H1 (cell line): Measurements from ENCODE around the gene TIFAB. TPM values are rescaled to one million over a fixed set of nuclear protein-coding genes. Genes with fewer than 3 reads are reported as not detected.

Experiments
- CTCF ChIA-PET: fragments of 300-600 bp; sonication (Branson Sonifier 250); formaldehyde crosslinking; loops from one replicate; lab custom pipeline; 2021; ENCODE audit not compliant: partially characterized antibody; lab: Charles Lee
- POLR2A ChIA-PET: fragments of 300-600 bp; sonication (Branson Sonifier 250); formaldehyde crosslinking; loops from one replicate; lab custom pipeline; 2021; ENCODE audit warnings: inconsistent platforms; ENCODE audit not compliant: partially characterized antibody; lab: Charles Lee
- DNase-seq, 2 experiments: peaks; one replicate each; pipeline versions ENCODE4 v3.0.0 to v3.0.0-alpha.2; 2010 to 2022; ENCODE audit warnings: low spot score in 2 of 2, low read depth in 1 of 2, mixed read lengths in 1 of 2
- FAIRE-seq: peaks from 2 replicates; lab custom pipeline; 2011; peaks lifted over from hg19 to GRCh38; lab: Jason Lieb, UNC
- H2AFZ ChIP-seq: 2 replicates; pipeline ENCODE4 v1.8.1; 2012; ENCODE audit warnings: low read length, inconsistent platforms
- H2AK5ac ChIP-seq: 2 replicates; pipeline ENCODE4 v1.6.1; 2013; ENCODE audit warnings: low read depth, low read length
- H2BK120ac ChIP-seq: replicated peaks from 2 replicates; pipeline ENCODE3; 2013; ENCODE audit warnings: low read depth, low read length, inconsistent platforms
- H2BK12ac ChIP-seq: 2 replicates; pipeline ENCODE4 v1.6.1; 2013; ENCODE audit warnings: low read depth, low read length
- H2BK15ac ChIP-seq: 2 replicates; pipeline ENCODE4 v1.6.1; 2013; ENCODE audit warnings: low read length
- H2BK20ac ChIP-seq: 2 replicates; pipeline ENCODE4 v1.6.1; 2013; ENCODE audit warnings: low read length
- H2BK5ac ChIP-seq: 2 replicates; pipeline ENCODE4 v1.6.1; 2013; ENCODE audit warnings: low read depth, low read length
- H3K14ac ChIP-seq: 2 replicates; pipeline ENCODE4 v1.6.1; 2013; ENCODE audit warnings: inconsistent platforms; ENCODE audit not compliant: insufficient read length
- H3K18ac ChIP-seq: 2 replicates; pipeline ENCODE4 v1.6.1; 2013; ENCODE audit warnings: low read length; ENCODE audit errors: extremely low read depth
- H3K23ac ChIP-seq: 2 replicates; pipeline ENCODE4 v1.6.1; 2013; ENCODE audit warnings: inconsistent platforms; ENCODE audit not compliant: insufficient read length
- H3K23me2 ChIP-seq: 2 replicates; pipeline ENCODE4 v1.6.1; 2013; ENCODE audit warnings: low read depth, low read length
- H3K27ac ChIP-seq: 2 replicates; pipeline ENCODE4 v1.6.1; 2011; ENCODE audit warnings: low read depth, low read length, inconsistent platforms
- H3K27me3 ChIP-seq, 4 experiments: replicated peaks in 1 of 4; 1 replicate in 1 of 4; 2 replicates in 3 of 4; pipeline versions ENCODE4 v1.6.1 to v1.8.1; 2011 to 2013; ENCODE audit warnings: low read length in 3 of 4, mild to moderate bottlenecking in 3 of 4, inconsistent platforms in 2 of 4, mixed read lengths in 2 of 4, moderate library complexity in 1 of 4; ENCODE audit not compliant: control insufficient read depth in 3 of 4, insufficient read depth in 3 of 4; ENCODE audit errors: extremely low read depth in 1 of 4
- H3K36me3 ChIP-seq, 4 experiments: 2 replicates each; pipeline versions ENCODE4 v1.6.1 to v1.8.1; 2011 to 2013; ENCODE audit warnings: mild to moderate bottlenecking in 4 of 4, low read length in 3 of 4, moderate library complexity in 2 of 4, control low read depth in 1 of 4, inconsistent platforms in 1 of 4; ENCODE audit not compliant: insufficient read depth in 4 of 4, control insufficient read depth in 2 of 4
- H3K4ac ChIP-seq: replicated peaks from 2 replicates; pipeline ENCODE3; 2013; ENCODE audit warnings: low read length, low read depth, mixed read lengths, inconsistent platforms; ENCODE audit not compliant: insufficient read length
- H3K4me1 ChIP-seq, 4 experiments: replicated peaks in 1 of 4; 1 replicate in 1 of 4; 2 replicates in 3 of 4; pipeline versions ENCODE4 v1.6.1 to v1.8.1; 2011 to 2013; ENCODE audit warnings: low read length in 3 of 4, inconsistent platforms in 2 of 4, mixed read lengths in 1 of 4; ENCODE audit not compliant: insufficient read depth in 4 of 4, control insufficient read depth in 3 of 4
- H3K4me2 ChIP-seq, 2 experiments: 2 replicates each; pipeline versions ENCODE4 v1.6.1 to v1.8.1; 2011 to 2013; ENCODE audit warnings: low read depth in 2 of 2, low read length in 2 of 2, control low read depth in 1 of 2, inconsistent platforms in 1 of 2, mild to moderate bottlenecking in 1 of 2; ENCODE audit not compliant: insufficient read depth in 1 of 2
- H3K4me3 ChIP-seq, 4 experiments: fragments of 200-600, 300-600 bp in 1 of 4; sonication (generic), shearing (Covaris generic), sonication (Bioruptor Twin) in 1 of 4; 2 replicates each; pipeline versions ENCODE4 v1.5.1 to v1.8.1; 2011 to 2016; ENCODE audit warnings: low read length in 4 of 4, low read depth in 3 of 4, control low read depth in 2 of 4, inconsistent platforms in 2 of 4, mild to moderate bottlenecking in 2 of 4, mixed read lengths in 1 of 4, moderate library complexity in 1 of 4; ENCODE audit not compliant: insufficient read depth in 2 of 4; ENCODE audit errors: extremely low read depth in 1 of 4
- H3K56ac ChIP-seq: replicated peaks from 2 replicates; pipeline ENCODE3; 2013; ENCODE audit warnings: low read depth, mild to moderate bottlenecking, mixed read lengths, low read length, inconsistent platforms; ENCODE audit not compliant: insufficient read length
- H3K79me1 ChIP-seq: 2 replicates; pipeline ENCODE4 v1.6.1; 2013; ENCODE audit warnings: low read depth, low read length, control low read depth
- H3K79me2 ChIP-seq, 2 experiments: 2 replicates each; pipeline versions ENCODE4 v1.6.1 to v1.8.1; 2012 to 2013; ENCODE audit warnings: low read length in 2 of 2, mild to moderate bottlenecking in 2 of 2, inconsistent platforms in 1 of 2; ENCODE audit not compliant: insufficient read depth in 2 of 2, control insufficient read depth in 1 of 2
- H3K9ac ChIP-seq, 4 experiments: replicated peaks in 1 of 4; 1 replicate in 1 of 4; 2 replicates in 3 of 4; pipeline versions ENCODE4 v1.6.1 to v1.8.1; 2011 to 2013; ENCODE audit warnings: low read depth in 3 of 4, low read length in 3 of 4, control low read depth in 2 of 4, mild to moderate bottlenecking in 2 of 4, moderate library complexity in 2 of 4, inconsistent platforms in 1 of 4; ENCODE audit errors: extremely low read depth in 1 of 4
- H3K9me3 ChIP-seq, 2 experiments: 2 replicates each; pipeline versions ENCODE4 v1.6.1 to v1.8.1; 2012 to 2013; ENCODE audit warnings: mild to moderate bottlenecking in 2 of 2, moderate library complexity in 2 of 2, control low read depth in 1 of 2, inconsistent platforms in 1 of 2, low read depth in 1 of 2, low read length in 1 of 2, mixed read lengths in 1 of 2; ENCODE audit not compliant: insufficient read depth in 2 of 2
- H4K20me1 ChIP-seq, 2 experiments: replicated peaks in 1 of 2; 2 replicates each; pipeline versions ENCODE3 to v1.8.1; 2011 to 2013; ENCODE audit warnings: inconsistent platforms in 2 of 2, low read length in 2 of 2, mild to moderate bottlenecking in 1 of 2; ENCODE audit not compliant: insufficient read depth in 2 of 2, control insufficient read depth in 1 of 2
- H4K5ac ChIP-seq: 2 replicates; pipeline ENCODE4 v1.6.1; 2013; ENCODE audit warnings: low read length, low read depth, mixed read lengths, inconsistent platforms; ENCODE audit not compliant: insufficient read length
- H4K8ac ChIP-seq: 2 replicates; pipeline ENCODE4 v1.8.0; 2013; ENCODE audit warnings: mild to moderate bottlenecking, moderate library complexity, low read length, inconsistent platforms; ENCODE audit not compliant: insufficient read depth; ENCODE audit errors: extremely low read depth
- H4K91ac ChIP-seq: replicated peaks from 2 replicates; pipeline ENCODE3; 2013; ENCODE audit warnings: low read length, mixed read lengths, inconsistent platforms; ENCODE audit not compliant: insufficient read length
- BCL11A ChIP-seq, 2 experiments: IDR thresholded peaks; one replicate each; pipeline ENCODE4 v1.6.1; 2011; ENCODE audit warnings: low read depth in 2 of 2, low read length in 2 of 2, mild to moderate bottlenecking in 2 of 2
- CBX5 ChIP-seq: fragments of 300-800, 300-1000 bp; sonication (generic); IDR thresholded peaks from 2 replicates; pipeline ENCODE4 v1.7.1; 2016; ENCODE audit warnings: antibody characterized with exemption, low read length, low read depth
- EGR1 ChIP-seq: IDR thresholded peaks from 2 replicates; pipeline ENCODE4 v1.6.1; 2011; ENCODE audit warnings: low read depth, low read length, borderline replicate concordance
- GTF2F1 ChIP-seq: IDR thresholded peaks from 2 replicates; pipeline ENCODE4 v1.6.1; 2012; ENCODE audit warnings: low read depth, low read length, improper control_type of control experiment, borderline replicate concordance
- HDAC2 ChIP-seq, 2 experiments: fragments of 300-600 bp in 1 of 2; sonication (generic) in 1 of 2; IDR thresholded peaks; 2 replicates each; pipeline ENCODE4 v1.6.1; 2011 to 2012; ENCODE audit warnings: low read depth in 2 of 2, low read length in 2 of 2, mild to moderate bottlenecking in 2 of 2, moderate library complexity in 2 of 2, borderline replicate concordance in 1 of 2, inconsistent platforms in 1 of 2
- KDM1A ChIP-seq: fragments of 200-600, 300-600 bp; sonication (generic); IDR thresholded peaks from 2 replicates; pipeline ENCODE4 v1.7.1; 2016; ENCODE audit warnings: mild to moderate bottlenecking, low read length, borderline replicate concordance
- RBBP5 ChIP-seq: IDR thresholded peaks from 2 replicates; pipeline ENCODE4 v1.7.1; 2012; ENCODE audit warnings: low read depth, mild to moderate bottlenecking, inconsistent platforms, low read length, moderate library complexity, borderline replicate concordance
- SIRT6 ChIP-seq: IDR thresholded peaks from one replicate; pipeline ENCODE4 v1.7.1; 2012; ENCODE audit warnings: low read length, inconsistent platforms
- SP2 ChIP-seq: IDR thresholded peaks from 2 replicates; pipeline ENCODE4 v1.6.1; 2012; ENCODE audit warnings: mild to moderate bottlenecking, low read length, inconsistent platforms
- SUZ12 ChIP-seq: fragments of 200-600 bp; sonication (generic); IDR thresholded peaks from 2 replicates; pipeline ENCODE4 v1.6.1; 2012; ENCODE audit warnings: mild to moderate bottlenecking, inconsistent platforms, low read length, moderate library complexity, mixed read lengths
- polyA plus RNA-seq, 7 experiments: library from polyadenylated mRNA; depleted of rRNA in 3 of 7; stranded (reverse) in 5 of 7; unstranded in 2 of 7; fragments of >200 nt in 5 of 7; fragments of 200-250 nt in 2 of 7; gene quantifications; 1 replicate in 5 of 7; 2 replicates in 1 of 7; 4 replicates in 1 of 7; pipeline versions ENCODE4 v1.2.1 to v1.2.3, GENCODE V29; 2011 to 2013; ENCODE audit warnings: missing spikeins in 2 of 7, mixed read lengths in 2 of 7
- total RNA-seq: library from RNA; stranded (reverse); fragmentation: NEBNext Ultra II Directional; extraction: Animal tissue kit (Norgen Biotek cat#: 25700); gene quantifications from 2 replicates; pipeline ENCODE4 v1.2.1, GENCODE V29; 2021
- TF ChIP-seq, protein P1 (sequence below): IDR thresholded peaks from 2 replicates; pipeline ENCODE4 v1.6.1; 2011; ENCODE audit warnings: low read depth, mild to moderate bottlenecking, low read length; ENCODE audit not compliant: insufficient read depth

Gene TIFAB
- total and polyA plus RNA-seq, 2 of the 8 experiments (the other 6 are each of a cell fraction or from before 2014, with no cell fraction given) = not detected

- H3K14ac ChIP-seq = no peak overlapping the region
- POLR2A ChIA-PET = no interaction called here
- no peaks in the 10 kb centered on the region for H4K20me1 ChIP-seq
- H3K23me2 ChIP-seq = no peaks in the 10 kb centered on the region
- no peaks in the 10 kb centered on the region for H3K4me1 ChIP-seq
- H3K9me3 ChIP-seq = no peaks in the 10 kb centered on the region
- CTCF ChIA-PET = interaction anchor here (1.2 kb wide), 1 partner anchor 9 kb away, joined by 3 read pairs; no protein-coding TSS in a partner anchor
- H3K56ac ChIP-seq = no peak overlapping the region
- no peaks in the 10 kb centered on the region for H3K36me3 ChIP-seq
- no peak overlapping the region for H2BK5ac ChIP-seq
- H3K79me2 ChIP-seq = no peaks in the 10 kb centered on the region
- no peak overlapping the region for H2AFZ ChIP-seq
- H3K79me1 ChIP-seq = no peaks in the 10 kb centered on the region
- no peak overlapping the region for H2AK5ac ChIP-seq
- no peaks in the 10 kb centered on the region for H3K27me3 ChIP-seq
- H2BK15ac ChIP-seq = no peak overlapping the region
- H4K91ac ChIP-seq = no peak overlapping the region
- DNase-seq = no peak
- no peak overlapping the region for H2BK120ac ChIP-seq
- no peak overlapping the region for H3K18ac ChIP-seq
- no peak overlapping the region for H3K27ac ChIP-seq
- no peak for FAIRE-seq
- H4K5ac ChIP-seq = no peak overlapping the region
- H3K4me2 ChIP-seq = no peak overlapping the region
- H2BK12ac ChIP-seq = no peak overlapping the region
- no peak overlapping the region for H3K23ac ChIP-seq
- no peak overlapping the region for H3K4me3 ChIP-seq
- H3K4ac ChIP-seq = no peak overlapping the region
- no peak overlapping the region for H2BK20ac ChIP-seq
- no peak overlapping the region for H4K8ac ChIP-seq
- no peak overlapping the region for H3K9ac ChIP-seq
- TF ChIP-seq KDM1A (no peak), SIRT6 (no peak), GTF2F1 (no peak), EGR1 (no peak), SUZ12 (no peak), SP2 (no peak), CBX5 (no peak), RBBP5 (no peak), BCL11A (IDR thresholded peaks at IDR 0.05; ENCODE audit: low read depth in 2 of 2, low read length in 2 of 2) (no peak), HDAC2 (IDR thresholded peaks at IDR 0.05; ENCODE audit: borderline replicate concordance in 1 of 2, low read depth in 2 of 2, low read length in 2 of 2) (no peak)
- TF ChIP-seq, protein P1, sequence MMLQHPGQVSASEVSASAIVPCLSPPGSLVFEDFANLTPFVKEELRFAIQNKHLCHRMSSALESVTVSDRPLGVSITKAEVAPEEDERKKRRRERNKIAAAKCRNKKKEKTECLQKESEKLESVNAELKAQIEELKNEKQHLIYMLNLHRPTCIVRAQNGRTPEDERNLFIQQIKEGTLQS = no peak
Measured at GRCh38 chr5:135417083-135417482, 35.1 kb downstream of the TIFAB start.
